GM23248 (cell line): ENCODE data around the gene SAMD4B.

ENCODE experiments used
- EZH2 ChIP-seq: fragments of 200-600 bp; sonication (generic); IDR thresholded peaks from 2 replicates; pipeline ENCODE4 v1.6.1; 2018; ENCODE audit warnings: antibody characterized with exemption, mild to moderate bottlenecking; ENCODE audit not compliant: insufficient read depth, poor library complexity, severe bottlenecking
- EZH2phosphoT487 ChIP-seq: fragments of 200-600 bp; sonication (generic); IDR thresholded peaks from 2 replicates; pipeline ENCODE4 v1.6.1; 2018; ENCODE audit warnings: antibody characterized with exemption, moderate library complexity, mild to moderate bottlenecking, low read depth; ENCODE audit not compliant: insufficient read depth

DNA sequence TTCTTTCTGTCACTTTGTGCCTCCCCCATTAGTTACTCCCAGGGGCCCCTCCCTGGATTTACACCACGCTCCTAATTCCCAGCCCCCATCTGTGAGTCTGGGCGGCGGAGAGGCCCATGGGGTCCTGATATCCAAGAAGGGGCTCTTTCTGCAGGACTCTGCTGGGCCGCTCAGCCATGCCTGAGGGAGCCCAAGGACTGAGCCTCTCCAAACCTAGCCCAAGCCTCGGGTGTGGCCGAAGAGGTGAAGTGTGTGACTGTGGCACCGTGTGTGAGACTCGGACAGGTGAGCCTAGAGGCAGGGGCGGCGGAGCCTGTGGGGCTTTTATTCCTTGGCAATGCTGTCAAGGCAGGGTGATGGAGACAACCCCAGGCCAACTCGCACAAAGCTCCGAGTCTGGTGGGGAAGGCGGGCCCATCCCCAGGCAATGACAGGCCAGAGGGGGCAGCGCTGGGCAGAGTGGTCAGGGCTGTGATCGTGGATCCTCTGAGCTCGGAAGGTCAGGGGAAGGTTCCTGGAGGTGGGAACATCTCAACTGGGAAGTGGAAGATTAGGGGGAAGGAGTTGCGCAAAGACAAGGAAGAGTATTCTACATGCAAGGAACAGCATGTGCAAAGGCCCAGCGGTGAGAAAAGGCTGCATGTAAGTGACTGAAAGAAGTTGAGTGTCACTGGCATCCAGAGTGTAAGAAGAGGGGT lies 71.8 kb downstream of the SAMD4B start:
- TF ChIP-seq EZH2 (no peak), EZH2phosphoT487 (no peak)
